DOHH2 (cell line): ENCODE measurements around the gene ASTL.
"Not testable (repeated sequence)": the region's sequence is repeated elsewhere in the genome, so short reads cannot be mapped to it uniquely, and the experiment has no call there.

Source experiments
- H3F3A ChIP-seq: fragments of 200-600 bp; sonication (generic), shearing (Covaris generic); 2 replicates; pipeline ENCODE4 v1.6.0; 2016; ENCODE audit warnings: antibody characterized with exemption, mild to moderate bottlenecking; ENCODE audit not compliant: control insufficient read depth, insufficient read depth
- H3K27ac ChIP-seq: fragments of 200-600 bp; sonication (generic); 2 replicates; pipeline ENCODE4 v1.5.1; 2014; ENCODE audit warnings: low read depth, mild to moderate bottlenecking, low read length, moderate library complexity
- H3K27me3 ChIP-seq: fragments of 200-600 bp; sonication (generic); 2 replicates; pipeline ENCODE4 v1.6.1; 2014; ENCODE audit warnings: mild to moderate bottlenecking, low read length, mixed read lengths; ENCODE audit not compliant: control insufficient read depth
- H3K36me3 ChIP-seq: fragments of 200-600 bp; sonication (generic); 2 replicates; pipeline ENCODE4 v1.6.1; 2014; ENCODE audit warnings: mild to moderate bottlenecking, low read length, moderate library complexity, mixed read lengths; ENCODE audit not compliant: control insufficient read depth
- H3K4me1 ChIP-seq: fragments of 200-600 bp; sonication (generic); 2 replicates; pipeline ENCODE4 v1.6.1; 2014; ENCODE audit warnings: mild to moderate bottlenecking, low read length, mixed read lengths; ENCODE audit not compliant: control insufficient read depth
- H3K4me2 ChIP-seq: fragments of 200-600 bp; sonication (generic); 2 replicates; pipeline ENCODE4 v1.6.0; 2014; ENCODE audit warnings: mild to moderate bottlenecking, low read length, moderate library complexity
- H3K4me3 ChIP-seq: fragments of 200-600 bp; sonication (generic); 2 replicates; pipeline ENCODE4 v1.5.1; 2014; ENCODE audit warnings: mild to moderate bottlenecking, low read length, mixed read lengths
- H3K79me2 ChIP-seq: fragments of 200-600 bp; sonication (generic); 2 replicates; pipeline ENCODE4 v1.6.1; 2014; ENCODE audit warnings: mild to moderate bottlenecking, low read length, mixed read lengths; ENCODE audit not compliant: control insufficient read depth
- H3K9me2 ChIP-seq: fragments of 200-600 bp; sonication (generic); replicated peaks from 2 replicates; pipeline ENCODE4 v1.6.1; 2014; ENCODE audit warnings: mild to moderate bottlenecking, low read length, mixed read lengths; ENCODE audit not compliant: control insufficient read depth
- H3K9me3 ChIP-seq: fragments of 200-600 bp; sonication (generic); 2 replicates; pipeline ENCODE4 v1.6.1; 2014; ENCODE audit warnings: antibody characterized with exemption, low read length, mixed read lengths; ENCODE audit not compliant: control insufficient read depth, insufficient read depth
- H4K20me1 ChIP-seq: fragments of 200-600 bp; sonication (generic); 2 replicates; pipeline ENCODE4 v1.6.0; 2014; ENCODE audit warnings: low read depth, mild to moderate bottlenecking, antibody characterized with exemption, low read length, moderate library complexity; ENCODE audit not compliant: control insufficient read depth, insufficient read depth
- EZH2phosphoT487 ChIP-seq: fragments of 200-600 bp; sonication (generic); IDR thresholded peaks from 2 replicates; pipeline ENCODE4 v1.6.1; 2017; ENCODE audit warnings: borderline replicate concordance, mild to moderate bottlenecking, antibody characterized with exemption, low read length, moderate library complexity, mixed read lengths
- TF ChIP-seq, protein P1 (sequence below): fragments of 200-600 bp; sonication (generic); IDR thresholded peaks from one replicate; pipeline ENCODE4 v1.5.1; 2014; ENCODE audit warnings: antibody characterized with exemption, mild to moderate bottlenecking, low read depth, low read length; ENCODE audit not compliant: poor library complexity, severe bottlenecking

ASTL gene

DNA sequence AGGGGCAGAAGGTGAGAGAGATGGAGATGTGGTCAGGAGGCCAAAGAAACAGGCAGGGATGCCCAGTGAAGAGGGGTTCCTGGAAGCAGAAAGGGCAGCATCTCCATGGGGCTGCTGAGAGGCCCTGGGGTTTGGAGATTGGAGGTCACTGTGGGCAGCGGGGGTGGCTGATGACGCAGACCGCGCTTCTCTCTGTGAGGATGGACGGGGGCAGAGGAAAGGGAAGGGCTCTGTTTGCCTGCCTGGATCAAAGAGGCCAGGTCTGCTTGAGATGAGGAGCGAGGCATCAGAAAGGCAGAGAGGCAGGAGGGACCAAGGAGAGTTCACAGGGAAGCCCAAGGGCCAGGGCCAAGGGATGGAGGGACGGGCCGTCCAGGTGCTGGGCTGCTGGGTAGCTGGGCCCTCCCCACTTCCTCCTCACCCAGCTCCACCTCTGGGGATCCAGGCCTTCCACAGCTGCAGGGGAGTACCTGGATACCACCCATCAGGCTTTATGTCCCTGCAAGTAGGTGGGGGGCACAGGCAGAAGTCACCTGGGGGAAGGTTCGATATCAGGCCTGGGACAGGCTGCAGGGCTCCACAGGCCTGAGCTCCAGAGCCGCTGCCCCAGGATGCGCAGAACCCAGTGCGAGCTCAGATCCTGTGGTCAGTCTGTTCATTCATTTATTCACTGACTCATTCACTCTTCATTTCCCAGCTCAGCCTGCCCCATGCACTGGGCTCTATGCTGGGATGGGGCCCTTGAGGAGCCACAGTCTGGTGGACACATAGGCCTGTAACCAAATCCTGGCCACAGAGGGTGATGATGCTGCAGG is 52.6 kb downstream of the ASTL start:
- no peak for TF ChIP-seq EZH2phosphoT487
- TF ChIP-seq, protein P1, sequence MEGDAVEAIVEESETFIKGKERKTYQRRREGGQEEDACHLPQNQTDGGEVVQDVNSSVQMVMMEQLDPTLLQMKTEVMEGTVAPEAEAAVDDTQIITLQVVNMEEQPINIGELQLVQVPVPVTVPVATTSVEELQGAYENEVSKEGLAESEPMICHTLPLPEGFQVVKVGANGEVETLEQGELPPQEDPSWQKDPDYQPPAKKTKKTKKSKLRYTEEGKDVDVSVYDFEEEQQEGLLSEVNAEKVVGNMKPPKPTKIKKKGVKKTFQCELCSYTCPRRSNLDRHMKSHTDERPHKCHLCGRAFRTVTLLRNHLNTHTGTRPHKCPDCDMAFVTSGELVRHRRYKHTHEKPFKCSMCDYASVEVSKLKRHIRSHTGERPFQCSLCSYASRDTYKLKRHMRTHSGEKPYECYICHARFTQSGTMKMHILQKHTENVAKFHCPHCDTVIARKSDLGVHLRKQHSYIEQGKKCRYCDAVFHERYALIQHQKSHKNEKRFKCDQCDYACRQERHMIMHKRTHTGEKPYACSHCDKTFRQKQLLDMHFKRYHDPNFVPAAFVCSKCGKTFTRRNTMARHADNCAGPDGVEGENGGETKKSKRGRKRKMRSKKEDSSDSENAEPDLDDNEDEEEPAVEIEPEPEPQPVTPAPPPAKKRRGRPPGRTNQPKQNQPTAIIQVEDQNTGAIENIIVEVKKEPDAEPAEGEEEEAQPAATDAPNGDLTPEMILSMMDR, result no peak
- Histone ChIP-seq H3K4me3 (no peak overlapping the region), H3K9me3 (no peaks in the 10 kb centered on the region), H4K20me1 (no peaks in the 10 kb centered on the region), H3K4me2 (no peak overlapping the region), H3F3A (no peaks in the 10 kb centered on the region), H3K79me2 (no peaks in the 10 kb centered on the region), H3K27me3 (no peaks in the 10 kb centered on the region), H3K27ac (no peak overlapping the region), H3K36me3 (no peaks in the 10 kb centered on the region), H3K9me2 (no peaks in the 10 kb centered on the region), H3K4me1 (peaks cover 6% of the 10 kb centered on the region; the same call in 1 of the 2 replicates)

DNA sequence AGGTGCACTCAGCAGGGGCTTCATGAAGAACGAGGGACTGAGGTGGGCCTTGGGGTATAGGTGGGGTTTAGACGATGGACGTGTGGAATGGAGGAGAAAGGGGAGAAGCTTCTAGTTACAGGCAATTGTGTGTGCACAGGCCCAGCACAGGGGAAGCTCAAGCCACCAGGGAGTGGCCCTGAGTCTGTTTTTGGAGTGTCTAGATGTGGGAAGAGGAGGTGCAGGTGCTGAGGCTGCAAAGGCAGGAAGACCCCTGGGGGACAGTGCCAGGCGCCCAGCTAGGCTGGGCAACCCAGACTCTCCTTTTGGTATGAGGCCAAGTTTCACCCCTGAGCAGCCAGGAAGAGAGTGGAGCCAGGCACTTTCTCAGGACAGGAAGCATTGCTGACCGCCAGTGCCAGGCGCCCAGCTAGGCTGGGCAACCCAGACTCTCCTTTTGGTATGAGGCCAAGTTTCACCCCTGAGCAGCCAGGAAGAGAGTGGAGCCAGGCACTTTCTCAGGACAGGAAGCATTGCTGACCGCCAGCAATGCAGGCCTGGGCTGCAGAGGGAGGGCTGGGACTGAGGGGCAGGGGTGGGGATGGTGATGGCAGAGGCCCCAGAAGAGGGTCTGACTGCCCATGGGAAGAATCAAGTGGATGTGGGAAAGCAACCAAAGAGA is 53.3 kb downstream of the ASTL start:
- not testable (repeated sequence) for H3F3A ChIP-seq, H3K4me2 ChIP-seq, H3K27me3 ChIP-seq, H3K9me3 ChIP-seq, H3K4me1 ChIP-seq, H3K27ac ChIP-seq, H3K9me2 ChIP-seq, H3K79me2 ChIP-seq, H4K20me1 ChIP-seq, H3K36me3 ChIP-seq, H3K4me3 ChIP-seq

DNA sequence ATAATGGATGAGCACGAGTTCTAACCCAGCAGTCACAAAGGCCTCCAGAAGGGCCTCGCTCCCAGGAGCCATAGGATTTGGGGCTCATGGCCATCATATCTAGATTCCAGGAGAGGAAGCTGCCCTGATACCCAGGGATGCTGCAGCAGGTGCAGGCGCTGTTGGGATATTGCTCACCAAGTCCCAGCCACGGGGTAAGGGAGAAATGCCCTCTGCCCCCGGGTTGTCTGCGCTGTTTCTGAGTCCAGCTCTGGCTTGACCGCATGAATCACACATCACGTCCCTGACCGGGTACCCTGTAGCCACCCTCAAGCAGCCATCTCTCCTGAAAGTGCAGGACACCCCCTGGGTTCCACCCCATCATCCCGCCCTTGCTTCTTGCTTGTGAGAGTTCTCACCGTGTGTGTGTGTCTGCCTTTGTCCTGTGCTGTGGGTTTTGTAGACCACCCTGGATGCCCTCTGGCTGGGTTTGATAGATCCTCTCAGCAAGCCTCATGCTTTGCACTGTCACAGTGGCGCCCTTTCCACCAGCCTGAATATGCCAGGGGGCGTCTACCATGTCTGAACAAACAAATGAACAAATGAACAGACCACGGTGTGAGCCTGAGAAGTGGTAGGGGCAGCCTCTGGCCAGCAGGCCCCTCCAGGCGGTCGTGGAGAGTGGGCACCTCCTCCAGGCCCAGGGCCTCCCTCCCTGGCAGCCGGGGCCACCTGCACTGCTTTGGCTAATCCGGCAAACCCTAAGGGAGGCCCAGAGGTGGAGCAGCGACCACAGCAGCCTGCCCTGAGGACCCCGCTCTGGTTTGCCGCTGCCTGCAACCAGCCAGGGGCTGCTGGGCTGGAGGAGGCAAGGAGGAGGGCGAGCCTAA is 54.1 kb downstream of the ASTL start:
- Histone ChIP-seq H3F3A (no peaks in the 10 kb centered on the region), H3K27me3 (peaks cover 2% of the 10 kb centered on the region; the same call in 1 of the 2 replicates), H3K36me3 (no peaks in the 10 kb centered on the region), H3K4me1 (peaks cover 6% of the 10 kb centered on the region; the same call in 1 of the 2 replicates), H3K79me2 (no peaks in the 10 kb centered on the region), H3K27ac (no peak overlapping the region), H4K20me1 (no peaks in the 10 kb centered on the region), H3K4me2 (no peak overlapping the region), H3K9me2 (no peaks in the 10 kb centered on the region), H3K9me3 (no peaks in the 10 kb centered on the region), H3K4me3 (no peak overlapping the region)
- TF ChIP-seq, protein P1, result no peak
- no peak for TF ChIP-seq EZH2phosphoT487
